CD4-positive, alpha-beta T cell treated with Interleukin-21 for 1 hour (primary cell): ENCODE results near the gene SS18L1.

ENCODE experiments used
- DNase-seq: peaks from one replicate; pipeline ENCODE4 v3.0.0-alpha.2; 2020

The SS18L1 gene

GRCh38 chr20:62177307-62177706, 33.7 kb downstream of the SS18L1 start:
- DNase-seq: no peak

- no peak for DNase-seq
Observed at GRCh38 chr20:62178316-62179161, 35.0 kb downstream of the SS18L1 start.

GRCh38 chr20:62179162-62179504, 35.6 kb downstream of the SS18L1 start:
- no peak for DNase-seq

GRCh38 chr20:62181808-62182207, 38.2 kb downstream of the SS18L1 start:
- DNase-seq: no peak

- DNase-seq: peak; percentile 95
Observed at GRCh38 chr20:62182469-62183425, 39.2 kb downstream of the SS18L1 start, which contains the start of gene MTG2. TSS of gene MTG2 (plus strand) at chr20:62183028. CDS start at chr20:62193421, 10,393 bp downstream.

- peak; percentile 7 for DNase-seq
Observed at GRCh38 chr20:62183426-62184142, 40.0 kb downstream of the SS18L1 start.

- no peak for DNase-seq
Observed at GRCh38 chr20:62186096-62186426, 42.5 kb downstream of the SS18L1 start.

GRCh38 chr20:62186887-62187866, 43.6 kb downstream of the SS18L1 start:
- no peak for DNase-seq

GRCh38 chr20:62190639-62191411, 47.3 kb downstream of the SS18L1 start:
- DNase-seq: no peak

GRCh38 chr20:62191781-62192559, 48.4 kb downstream of the SS18L1 start:
- no peak for DNase-seq

- DNase-seq: no peak
Observed at GRCh38 chr20:62192635-62193034, 49.1 kb downstream of the SS18L1 start.

- DNase-seq: no peak
Observed at GRCh38 chr20:62193079-62194025, 49.8 kb downstream of the SS18L1 start.

- no peak for DNase-seq
Observed at GRCh38 chr20:62195075-62195405, 51.5 kb downstream of the SS18L1 start.

GRCh38 chr20:62195736-62196135, 52.2 kb downstream of the SS18L1 start:
- DNase-seq: no peak

GRCh38 chr20:62196286-62196685, 52.7 kb downstream of the SS18L1 start:
- no peak for DNase-seq

GRCh38 chr20:62197311-62197710, 53.7 kb downstream of the SS18L1 start:
- DNase-seq: no peak

GRCh38 chr20:62197801-62198200, 54.2 kb downstream of the SS18L1 start:
- DNase-seq: no peak

- no peak for DNase-seq
Observed at GRCh38 chr20:62198496-62198895, 54.9 kb downstream of the SS18L1 start.

GRCh38 chr20:62198931-62199330, 55.4 kb downstream of the SS18L1 start:
- no peak for DNase-seq
